Measurements from ENCODE around the gene TUBAL3.

DNA sequence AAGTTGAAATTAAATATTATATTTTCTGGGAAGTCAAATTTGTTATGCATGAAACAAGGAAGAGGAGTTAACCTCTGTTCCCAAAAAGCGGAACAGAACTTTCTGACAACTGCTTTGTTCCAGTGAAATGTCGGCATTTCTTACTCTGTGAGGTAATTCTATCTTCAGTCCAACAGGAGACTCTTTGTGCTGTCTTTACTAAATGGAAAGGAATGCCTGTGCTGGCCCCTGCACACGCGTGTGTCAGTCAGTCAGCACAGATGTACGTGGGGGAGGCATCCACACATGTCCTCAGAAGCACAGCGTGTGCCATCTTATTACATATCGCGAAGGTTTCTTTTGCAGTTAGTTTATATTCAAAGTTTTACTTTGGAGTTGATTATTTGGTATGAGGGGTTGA, 45.2 kb upstream of the TUBAL3 start:
- TF ChIP-seq JUN (IDR thresholded peaks at IDR 0.05; ENCODE audit: borderline replicate concordance, insufficient read depth, insufficient read length, low read depth) = no peak
- TF ChIP-seq POLR2AphosphoS5 (IDR thresholded peaks at IDR 0.05; ENCODE audit: insufficient read depth, low read depth, low read length) = no peak

Measured in endothelial cell of umbilical vein (primary cell).